Breast epithelium (tissue), 3 donors: Measurements from ENCODE around the gene GNG11.

Experiments
- POLR2A ChIP-seq: fragments of 450-650 bp; IDR thresholded peaks from one replicate; pipeline ENCODE4 v1.6.1; 2016; ENCODE audit warnings: antibody characterized with exemption, mild to moderate bottlenecking, moderate library complexity
- TF ChIP-seq, protein P1 (sequence below), 3 donors: fragments of 450-650 bp; IDR thresholded peaks; one replicate each; pipeline ENCODE4 v1.5.1; 2016 to 2017; ENCODE audit warnings: antibody characterized with exemption in 3 of 3, mild to moderate bottlenecking in 3 of 3, moderate library complexity in 3 of 3

- TF ChIP-seq POLR2A, result no peak
- TF ChIP-seq, protein P1, sequence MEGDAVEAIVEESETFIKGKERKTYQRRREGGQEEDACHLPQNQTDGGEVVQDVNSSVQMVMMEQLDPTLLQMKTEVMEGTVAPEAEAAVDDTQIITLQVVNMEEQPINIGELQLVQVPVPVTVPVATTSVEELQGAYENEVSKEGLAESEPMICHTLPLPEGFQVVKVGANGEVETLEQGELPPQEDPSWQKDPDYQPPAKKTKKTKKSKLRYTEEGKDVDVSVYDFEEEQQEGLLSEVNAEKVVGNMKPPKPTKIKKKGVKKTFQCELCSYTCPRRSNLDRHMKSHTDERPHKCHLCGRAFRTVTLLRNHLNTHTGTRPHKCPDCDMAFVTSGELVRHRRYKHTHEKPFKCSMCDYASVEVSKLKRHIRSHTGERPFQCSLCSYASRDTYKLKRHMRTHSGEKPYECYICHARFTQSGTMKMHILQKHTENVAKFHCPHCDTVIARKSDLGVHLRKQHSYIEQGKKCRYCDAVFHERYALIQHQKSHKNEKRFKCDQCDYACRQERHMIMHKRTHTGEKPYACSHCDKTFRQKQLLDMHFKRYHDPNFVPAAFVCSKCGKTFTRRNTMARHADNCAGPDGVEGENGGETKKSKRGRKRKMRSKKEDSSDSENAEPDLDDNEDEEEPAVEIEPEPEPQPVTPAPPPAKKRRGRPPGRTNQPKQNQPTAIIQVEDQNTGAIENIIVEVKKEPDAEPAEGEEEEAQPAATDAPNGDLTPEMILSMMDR (IDR thresholded peaks at IDR 0.05), result no peak
Observed at GRCh38 chr7:93883078-93883916, 38.2 kb upstream of the GNG11 start.
